Calu3 (cell line): ENCODE measurements around the gene DTX3L. TPM values are rescaled to one million over a fixed set of nuclear protein-coding genes. Genes with fewer than 3 reads are reported as not detected.
A peak's percentile ranks its signal among the peaks of the same experiment; 100 is the strongest.

Experiments
- Bru-seq: library from RNA; stranded (reverse); fragments of 400-500 nt; gene quantifications from one replicate; lab custom pipeline; 2021; lab: Mats Ljungman, UMichigan
- BruChase-seq, 2 experiments: library from RNA; stranded (reverse); fragments of 400-500 nt; gene quantifications; one replicate each; lab custom pipeline; 2021; lab: Mats Ljungman, UMichigan
- BruUV-seq: library from RNA; stranded (reverse); fragments of 400-500 nt; replicated peaks from 2 replicates; lab custom pipeline; 2021; lab: Mats Ljungman, UMichigan
- CTCF ChIA-PET: fragments of 300-600 bp; sonication (Branson Sonifier 250); formaldehyde crosslinking; loops from one replicate; lab custom pipeline; 2022; ENCODE audit warnings: antibody characterized with exemption; lab: Charles Lee
- DNase-seq: peaks from one replicate; pipeline ENCODE4 v3.0.0; 2022
- H3K27ac Mint-ChIP-seq: one replicate; pipeline ENCODE4 v1.8.0; 2022; ENCODE audit warnings: mixed read lengths; ENCODE audit not compliant: unreplicated experiment
- H3K27me3 Mint-ChIP-seq: one replicate; pipeline ENCODE4 v1.8.0; 2022; ENCODE audit warnings: mixed read lengths; ENCODE audit not compliant: unreplicated experiment
- H3K36me3 Mint-ChIP-seq: one replicate; pipeline ENCODE4 v1.8.0; 2022; ENCODE audit warnings: mild to moderate bottlenecking, moderate library complexity, mixed read lengths; ENCODE audit not compliant: insufficient read depth, unreplicated experiment
- H3K4me1 Mint-ChIP-seq: one replicate; pipeline ENCODE4 v1.8.0; 2022; ENCODE audit warnings: mild to moderate bottlenecking, low read depth, mixed read lengths; ENCODE audit not compliant: unreplicated experiment
- H3K4me3 Mint-ChIP-seq: one replicate; pipeline ENCODE4 v1.8.0; 2022; ENCODE audit warnings: mild to moderate bottlenecking, low read depth, moderate library complexity, mixed read lengths; ENCODE audit not compliant: unreplicated experiment
- H3K9me3 Mint-ChIP-seq: one replicate; pipeline ENCODE4 v1.8.0; 2022; ENCODE audit warnings: low read depth, mixed read lengths; ENCODE audit not compliant: unreplicated experiment
- CTCF ChIP-seq: fragments of 200-600 bp; IDR thresholded peaks from one replicate; pipeline ENCODE4 v1.8.0; 2022; ENCODE audit warnings: antibody characterized with exemption; ENCODE audit not compliant: unreplicated experiment
- intact Hi-C: fragments of 100-400 bp; cut with micrococcal nuclease; formaldehyde crosslinking; loops from one replicate; pipeline ENCODE4 v1.10.0; 2022; ENCODE audit not compliant: unreplicated experiment
- long read RNA-seq: library from polyadenylated mRNA; stranded (forward); transcript quantifications from one replicate; pipeline ENCODE4 v2.0.0, GENCODE V29; 2022
- total RNA-seq: library from RNA; stranded (reverse); gene quantifications from 2 replicates; pipeline ENCODE4 v1.2.3, GENCODE V29; 2022

DTX3L gene
- total RNA-seq (73.9 and 121 TPM in 2 replicates), Bru-seq, nascent RNA (percentile 97 among the genes with signal in this experiment), BruChase-seq, experiment 1, labeled RNA remaining after a 6-hour chase (percentile 100 among the genes with signal in this experiment), BruChase-seq, experiment 2, labeled RNA remaining after a 2-hour chase (percentile 99 among the genes with signal in this experiment)
- long read RNA-seq, full-length matches to known transcripts = 35 of 70 reads
- long read RNA-seq, partial matches to known transcripts = 8 of 70 reads
- long read RNA-seq, other reads (novel, unspliced or antisense) = 27 of 70 reads

- BruUV-seq = no TSS peak
- Mint-ChIP-seq H3K4me1 (peaks cover 48% of the 10 kb centered on the region), H3K4me3 (peak within 1 kb of the TSS; percentile 90), H3K27me3 (no peaks in the 10 kb centered on the region), H3K27ac (peak within 1 kb of the TSS; percentile 90), H3K36me3 (peaks cover 34% of the 10 kb centered on the region), H3K9me3 (no peaks in the 10 kb centered on the region)
- no peak for TF ChIP-seq CTCF
- CTCF ChIA-PET = interaction anchor here (0.8 to 1.0 kb wide), 3 partner anchors 105 to 180 kb away, joined by 3 to 7 read pairs (median 3); partner anchors contain the start of gene FAM162A
- intact Hi-C loops = loop anchor here (1.0 kb wide), 1 partner anchor 115 kb away; no protein-coding TSS in a partner anchor
- DNase-seq = peak; percentile 87
These were observed at the start of gene DTX3L, which contains the start of gene PARP9 for GRCh38 chr3:122564155-122564912. Gene DTX3L, plus strand, starts transcription at chr3:122564338. Its CDS starts 89 bp downstream, at chr3:122564427. Gene PARP9, minus strand, starts transcription at chr3:122564300. Its CDS starts 4,680 bp downstream, at chr3:122559620.

- H3K4me1 Mint-ChIP-seq = peaks cover 42% of the 10 kb centered on the region
- H3K36me3 Mint-ChIP-seq = peaks cover 20% of the 10 kb centered on the region
- H3K27me3 Mint-ChIP-seq = no peaks in the 10 kb centered on the region
- H3K9me3 Mint-ChIP-seq = no peaks in the 10 kb centered on the region
- BruUV-seq = no TSS peak
- intact Hi-C loops = no loop called here
- CTCF ChIA-PET = interaction anchor here (0.8 to 1.1 kb wide), 2 partner anchors 19 to 27 kb away, joined by 3 to 4 read pairs; no protein-coding TSS in a partner anchor
- H3K27ac Mint-ChIP-seq = peak overlapping the region; percentile 39
- no peak for TF ChIP-seq CTCF
- peak overlapping the region; percentile 97 for H3K4me3 Mint-ChIP-seq
- no peak for DNase-seq
These were observed 49.1 kb upstream of the DTX3L start for GRCh38 chr3:122515020-122515468.

GRCh38 chr3:122515870-122516269 lies 48.3 kb upstream of the DTX3L start:
- no peak for DNase-seq
- intact Hi-C loops = no loop called here
- H3K36me3 Mint-ChIP-seq = peaks cover 20% of the 10 kb centered on the region
- peaks cover 39% of the 10 kb centered on the region for H3K4me1 Mint-ChIP-seq
- BruUV-seq = no TSS peak
- no peaks in the 10 kb centered on the region for H3K27me3 Mint-ChIP-seq
- no peak for TF ChIP-seq CTCF
- CTCF ChIA-PET = no interaction called here
- peaks cover 3% of the 10 kb centered on the region for H3K9me3 Mint-ChIP-seq
- no peak overlapping the region for H3K27ac Mint-ChIP-seq
- no peak overlapping the region for H3K4me3 Mint-ChIP-seq

- Mint-ChIP-seq H3K27ac (no peak overlapping the region), H3K4me1 (peaks cover 32% of the 10 kb centered on the region), H3K36me3 (peaks cover 20% of the 10 kb centered on the region), H3K9me3 (peaks cover 3% of the 10 kb centered on the region), H3K4me3 (no peak overlapping the region), H3K27me3 (no peaks in the 10 kb centered on the region)
- intact Hi-C loops = no loop called here
- no peak for TF ChIP-seq CTCF
- no peak for DNase-seq
- BruUV-seq = no TSS peak
- CTCF ChIA-PET = interaction anchor here (0.5 kb wide), 1 partner anchor 970 kb away, joined by 3 read pairs; no protein-coding TSS in a partner anchor
These were observed 47.2 kb upstream of the DTX3L start for GRCh38 chr3:122516846-122517360.
